ENCODE data around the gene TRAIP.

TRAIP gene

DNA sequence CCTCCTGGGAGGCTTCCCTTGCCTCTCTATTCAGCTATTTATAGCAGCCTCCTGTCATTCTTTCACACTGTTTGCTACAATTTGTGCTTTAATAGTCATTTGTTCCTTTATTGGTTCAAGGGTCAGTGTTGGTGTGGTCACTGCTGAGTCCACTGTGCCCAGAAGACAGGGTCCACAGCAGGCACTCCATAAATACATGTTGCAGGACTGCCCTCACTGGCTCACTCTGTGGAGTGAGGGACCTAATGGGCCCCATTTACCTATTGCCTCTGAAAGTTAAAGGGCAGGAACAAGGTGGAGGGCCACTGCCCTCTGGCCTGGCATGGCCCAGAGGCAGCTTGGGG, 30.5 kb upstream of the TRAIP start:
- TF ChIP-seq, protein P1, sequence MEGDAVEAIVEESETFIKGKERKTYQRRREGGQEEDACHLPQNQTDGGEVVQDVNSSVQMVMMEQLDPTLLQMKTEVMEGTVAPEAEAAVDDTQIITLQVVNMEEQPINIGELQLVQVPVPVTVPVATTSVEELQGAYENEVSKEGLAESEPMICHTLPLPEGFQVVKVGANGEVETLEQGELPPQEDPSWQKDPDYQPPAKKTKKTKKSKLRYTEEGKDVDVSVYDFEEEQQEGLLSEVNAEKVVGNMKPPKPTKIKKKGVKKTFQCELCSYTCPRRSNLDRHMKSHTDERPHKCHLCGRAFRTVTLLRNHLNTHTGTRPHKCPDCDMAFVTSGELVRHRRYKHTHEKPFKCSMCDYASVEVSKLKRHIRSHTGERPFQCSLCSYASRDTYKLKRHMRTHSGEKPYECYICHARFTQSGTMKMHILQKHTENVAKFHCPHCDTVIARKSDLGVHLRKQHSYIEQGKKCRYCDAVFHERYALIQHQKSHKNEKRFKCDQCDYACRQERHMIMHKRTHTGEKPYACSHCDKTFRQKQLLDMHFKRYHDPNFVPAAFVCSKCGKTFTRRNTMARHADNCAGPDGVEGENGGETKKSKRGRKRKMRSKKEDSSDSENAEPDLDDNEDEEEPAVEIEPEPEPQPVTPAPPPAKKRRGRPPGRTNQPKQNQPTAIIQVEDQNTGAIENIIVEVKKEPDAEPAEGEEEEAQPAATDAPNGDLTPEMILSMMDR (IDR thresholded peaks at IDR 0.05; ENCODE audit: control extremely low read depth, extremely low read depth, low read depth, missing control alignments), result no peak
- DNase-seq (ENCODE audit: extremely low spot score), result no peak
- ChIA-PET POLR2A (no interaction called here), CTCF (interaction anchor here (1.5 kb wide), 1 partner anchor 14 kb away, joined by 4 read pairs; no protein-coding TSS in a partner anchor)

- POLR2A ChIA-PET, result no interaction called here
- TF ChIP-seq, protein P1 (IDR thresholded peaks at IDR 0.05; ENCODE audit: control extremely low read depth, extremely low read depth, low read depth, missing control alignments), result no peak
- CTCF ChIA-PET, result interaction anchor here (1.0 to 1.2 kb wide), 5 partner anchors 13 to 45 kb away, joined by 3 to 5 read pairs (median 4); no protein-coding TSS in a partner anchor
- no peak for DNase-seq (ENCODE audit: extremely low spot score)
These were observed 27.6 kb upstream of the TRAIP start for GRCh38 chr3:49883998-49884397.

DNA sequence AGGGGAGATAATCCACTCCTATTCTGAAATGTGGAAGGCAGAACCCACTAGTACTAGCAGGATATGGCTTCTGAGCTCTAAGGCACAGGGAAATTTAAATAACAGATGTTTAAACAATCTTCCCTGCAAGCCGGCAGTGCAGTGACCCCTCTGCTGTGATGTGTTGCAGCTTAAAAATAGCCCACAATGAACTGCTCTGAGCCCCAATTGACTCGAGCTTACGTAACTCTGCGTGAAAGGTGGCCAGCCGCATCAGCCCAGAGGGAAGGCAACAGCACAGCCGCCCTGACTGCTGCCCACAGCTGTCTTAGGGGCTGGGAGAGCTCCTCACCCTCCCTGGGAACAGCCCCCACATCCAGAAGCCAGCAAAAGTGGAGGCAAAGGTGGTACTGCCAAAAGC, 25.8 kb upstream of the TRAIP start:
- no peak for DNase-seq (ENCODE audit: extremely low spot score)
- POLR2A ChIA-PET, result no interaction called here
- TF ChIP-seq, protein P1 (IDR thresholded peaks at IDR 0.05; ENCODE audit: control extremely low read depth, extremely low read depth, low read depth, missing control alignments), result no peak
- CTCF ChIA-PET, result interaction anchor here (0.8 to 1.4 kb wide), 6 partner anchors 9 to 342 kb away, joined by 3 to 7 read pairs (median 4); no protein-coding TSS in a partner anchor

- TF ChIP-seq, protein P1 (IDR thresholded peaks at IDR 0.05; ENCODE audit: control extremely low read depth, extremely low read depth, low read depth, missing control alignments), result no peak
- no peak for DNase-seq (ENCODE audit: extremely low spot score)
- CTCF ChIA-PET, result interaction anchor here (1.3 to 1.4 kb wide), 2 partner anchors 21 to 55 kb away, joined by 3 to 5 read pairs; no protein-coding TSS in a partner anchor
- POLR2A ChIA-PET, result interaction anchor here (0.6 kb wide), 1 partner anchor 66 kb away, joined by 3 read pairs; no protein-coding TSS in a partner anchor
These were observed 24.4 kb upstream of the TRAIP start for GRCh38 chr3:49880581-49881315.

GRCh38 chr3:49879721-49880120, 23.4 kb upstream of the TRAIP start:
- DNase-seq (ENCODE audit: extremely low spot score), result no peak
- ChIA-PET CTCF (interaction anchor here (1.2 to 4.0 kb wide), 4 partner anchors 9 to 41 kb away, joined by 3 to 16 read pairs (median 4); no protein-coding TSS in a partner anchor), POLR2A (no interaction called here)
- TF ChIP-seq, protein P1 (IDR thresholded peaks at IDR 0.05; ENCODE audit: control extremely low read depth, extremely low read depth, low read depth, missing control alignments), result no peak

DNA sequence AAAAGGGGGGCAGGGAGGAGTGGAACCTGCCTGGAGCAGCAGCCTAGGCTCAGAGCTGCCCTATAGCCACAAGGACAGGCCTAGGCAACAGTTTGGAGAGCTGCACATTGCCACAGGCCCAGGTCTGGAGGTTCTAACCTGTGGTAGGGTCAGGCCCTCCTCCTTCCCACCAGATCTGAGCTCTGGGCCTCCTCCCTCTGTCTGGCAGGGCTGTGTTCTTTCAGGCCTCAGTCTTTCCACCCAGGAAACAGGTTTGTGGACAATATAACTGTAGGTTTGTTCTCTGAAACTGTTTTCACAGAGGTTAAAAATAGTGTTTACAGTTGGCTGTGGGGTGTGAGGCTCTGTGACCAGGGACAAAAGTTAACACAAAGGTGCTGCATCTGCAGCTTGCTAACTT, 22.3 kb upstream of the TRAIP start:
- POLR2A ChIA-PET, result no interaction called here
- CTCF ChIA-PET, result interaction anchor here (1.2 to 4.0 kb wide), 4 partner anchors 8 to 40 kb away, joined by 3 to 16 read pairs (median 4); no protein-coding TSS in a partner anchor
- TF ChIP-seq, protein P1 (IDR thresholded peaks at IDR 0.05; ENCODE audit: control extremely low read depth, extremely low read depth, low read depth, missing control alignments), result no peak
- DNase-seq (ENCODE audit: extremely low spot score), result no peak

All from GM10248 (cell line).